Adipocyte (in vitro differentiated cells): ENCODE results near the gene LMO7.
A peak's percentile ranks its signal among the peaks of the same experiment; 100 is the strongest.
"Not testable (repeated sequence)": the region's sequence is repeated elsewhere in the genome, so short reads cannot be mapped to it uniquely, and the experiment has no call there.

Experiments used
- DNase-seq: peaks from one replicate; pipeline ENCODE4 v3.0.0-alpha.2; 2015; ENCODE audit warnings: low read depth
- H3K27me3 ChIP-seq: replicated peaks from 2 replicates; pipeline ENCODE4 v1.7.0; 2013; ENCODE audit warnings: mild to moderate bottlenecking, low read length, moderate library complexity; ENCODE audit not compliant: control insufficient read depth, insufficient read depth
- H3K36me3 ChIP-seq: 2 replicates; pipeline ENCODE4 v1.7.0; 2013; ENCODE audit warnings: low read length, mild to moderate bottlenecking, moderate library complexity; ENCODE audit not compliant: control insufficient read depth, insufficient read depth, severe bottlenecking
- H3K4me1 ChIP-seq: 2 replicates; pipeline ENCODE4 v1.7.0; 2013; ENCODE audit warnings: mild to moderate bottlenecking, low read length, moderate library complexity; ENCODE audit not compliant: control insufficient read depth, insufficient read depth
- H3K4me3 ChIP-seq: 2 replicates; pipeline ENCODE4 v1.7.0; 2013; ENCODE audit warnings: mild to moderate bottlenecking, low read length, moderate library complexity
- H3K9ac ChIP-seq: 2 replicates; pipeline ENCODE4 v1.7.0; 2013; ENCODE audit warnings: mild to moderate bottlenecking, low read length, moderate library complexity
- H3K9me3 ChIP-seq: 2 replicates; pipeline ENCODE4 v1.7.0; 2013; ENCODE audit warnings: mild to moderate bottlenecking, low read length, moderate library complexity; ENCODE audit not compliant: control insufficient read depth

Gene LMO7

DNA sequence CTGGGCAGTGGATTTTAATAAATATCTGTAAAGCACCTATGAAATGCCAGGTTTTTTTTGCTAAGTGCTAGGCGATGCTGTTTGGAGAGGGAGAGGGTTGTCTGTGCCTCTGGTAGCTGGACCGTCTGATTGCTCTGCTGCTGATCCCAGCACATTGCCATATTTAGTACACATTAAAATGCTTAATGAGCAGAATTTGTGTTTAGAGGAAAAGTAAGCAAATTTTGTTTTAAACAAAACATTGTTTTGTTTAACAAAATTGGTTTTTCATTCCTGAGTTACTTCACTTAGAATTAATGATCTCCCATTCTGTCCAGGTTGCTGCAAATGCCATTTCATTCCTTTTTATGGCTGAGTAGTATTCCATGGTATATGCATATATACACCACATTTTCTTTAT lies 85.2 kb downstream of the LMO7 start:
- no peak overlapping the region for H3K9ac ChIP-seq
- peaks cover 37% of the 10 kb centered on the region for H3K36me3 ChIP-seq
- H3K4me3 ChIP-seq: no peak overlapping the region
- DNase-seq: no peak
- no peaks in the 10 kb centered on the region for H3K9me3 ChIP-seq
- no peaks in the 10 kb centered on the region for H3K27me3 ChIP-seq
- peaks cover 26% of the 10 kb centered on the region for H3K4me1 ChIP-seq

- H3K4me3 ChIP-seq: no peak overlapping the region
- H3K36me3 ChIP-seq: peaks cover 32% of the 10 kb centered on the region
- no peaks in the 10 kb centered on the region for H3K9me3 ChIP-seq
- no peak overlapping the region for H3K9ac ChIP-seq
- DNase-seq: no peak
- H3K27me3 ChIP-seq: no peaks in the 10 kb centered on the region
- peaks cover 21% of the 10 kb centered on the region for H3K4me1 ChIP-seq
These were observed 87.8 kb downstream of the LMO7 start for GRCh38 chr13:75723901-75724300.

DNA sequence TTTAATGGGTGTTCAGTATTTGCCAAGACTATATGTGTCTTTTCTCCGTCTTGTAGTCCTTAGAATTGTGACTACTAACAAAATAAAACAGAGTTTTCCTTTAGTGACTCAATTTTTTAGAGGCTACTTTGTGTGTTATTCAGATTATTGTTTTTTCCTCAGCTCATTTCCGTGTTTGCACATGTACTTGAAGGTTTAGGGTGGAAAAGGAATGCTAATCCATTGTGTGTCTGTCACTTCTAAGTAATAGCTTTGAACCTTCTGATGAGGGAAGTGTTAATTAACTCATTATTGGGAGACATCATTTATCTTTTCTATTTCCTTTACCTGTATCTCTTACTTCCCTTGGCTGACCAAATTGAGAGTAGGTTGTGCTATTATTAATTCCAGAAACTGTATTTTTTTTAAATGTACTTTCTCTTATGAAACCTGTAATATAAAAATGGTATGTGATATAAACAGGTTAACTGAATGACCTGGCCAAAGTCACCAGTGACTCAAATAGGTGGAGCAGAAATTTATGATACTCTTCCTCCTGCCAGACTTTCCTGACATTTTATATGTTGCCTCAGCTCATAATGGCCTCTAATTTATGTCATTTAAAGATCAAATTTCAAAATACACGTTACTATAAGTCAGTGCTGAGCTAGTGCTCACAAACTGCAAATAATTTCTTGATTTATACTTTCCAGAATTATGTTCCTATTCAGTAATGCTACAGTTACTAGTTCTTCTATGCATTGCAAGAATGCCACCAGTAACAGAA lies 88.8 kb downstream of the LMO7 start:
- no peak overlapping the region for H3K4me3 ChIP-seq
- H3K9ac ChIP-seq: peak overlapping the region; percentile 5
- no peaks in the 10 kb centered on the region for H3K9me3 ChIP-seq
- H3K4me1 ChIP-seq: peaks cover 21% of the 10 kb centered on the region
- H3K27me3 ChIP-seq: no peaks in the 10 kb centered on the region
- DNase-seq: no peak
- peaks cover 23% of the 10 kb centered on the region for H3K36me3 ChIP-seq

DNA sequence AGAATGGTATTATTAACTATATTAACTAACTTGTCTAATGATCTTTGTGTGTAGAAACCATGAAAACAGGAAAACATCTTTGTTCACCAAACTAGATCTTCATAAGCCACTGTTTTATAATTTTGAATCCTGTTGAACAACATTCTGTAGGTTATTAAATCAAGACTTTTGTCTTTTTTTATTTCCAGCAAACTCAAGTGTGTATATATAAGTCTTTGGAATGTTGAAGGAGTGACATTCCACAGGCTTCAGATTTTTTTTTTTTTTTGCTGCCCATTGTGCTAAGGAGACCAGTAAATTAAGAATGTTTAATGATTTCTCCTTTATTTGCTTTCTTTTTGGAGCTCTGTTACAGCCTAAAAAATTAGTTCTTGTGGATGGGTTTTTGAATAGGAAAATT lies 89.6 kb downstream of the LMO7 start:
- Histone ChIP-seq H3K4me1 (peaks cover 21% of the 10 kb centered on the region), H3K9ac (peak overlapping the region; percentile 5), H3K27me3 (no peaks in the 10 kb centered on the region), H3K4me3 (no peak overlapping the region), H3K9me3 (no peaks in the 10 kb centered on the region), H3K36me3 (peaks cover 17% of the 10 kb centered on the region)
- DNase-seq: no peak

DNA sequence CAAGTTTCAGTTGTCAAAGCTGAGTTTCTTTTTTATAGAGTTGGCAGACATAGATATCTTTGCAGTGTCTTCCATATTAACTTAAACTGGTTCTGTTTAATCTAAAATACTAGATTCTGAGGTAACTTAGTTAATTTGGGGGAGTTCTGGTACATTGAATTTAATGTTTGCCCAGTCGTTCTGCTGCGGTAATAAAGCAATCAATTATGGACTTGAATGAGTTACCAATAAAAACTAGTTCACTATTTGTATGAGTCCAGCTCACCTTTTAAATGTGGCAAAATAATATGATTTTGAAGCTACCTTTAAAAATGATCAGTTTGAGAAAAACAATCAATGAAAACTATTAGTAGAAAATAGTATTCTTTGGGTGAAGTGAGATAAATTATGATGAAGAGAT lies 90.2 kb downstream of the LMO7 start:
- Histone ChIP-seq H3K4me3 (no peak overlapping the region), H3K9me3 (no peaks in the 10 kb centered on the region), H3K4me1 (peaks cover 21% of the 10 kb centered on the region), H3K27me3 (no peaks in the 10 kb centered on the region), H3K9ac (no peak overlapping the region), H3K36me3 (peaks cover 17% of the 10 kb centered on the region)
- no peak for DNase-seq

- H3K27me3 ChIP-seq, H3K9me3 ChIP-seq, H3K4me1 ChIP-seq, H3K4me3 ChIP-seq, H3K9ac ChIP-seq, DNase-seq: not testable (repeated sequence)
- H3K36me3 ChIP-seq: peaks cover 15% of the 10 kb centered on the region
These were observed 97.0 kb downstream of the LMO7 start for GRCh38 chr13:75733113-75733512.

GRCh38 chr13:75736173-75736572 lies 100.0 kb downstream of the LMO7 start:
- Histone ChIP-seq H3K4me1 (peaks cover 26% of the 10 kb centered on the region), H3K27me3 (no peaks in the 10 kb centered on the region), H3K4me3 (no peak overlapping the region), H3K9ac (no peak overlapping the region), H3K9me3 (no peaks in the 10 kb centered on the region), H3K36me3 (peaks cover 15% of the 10 kb centered on the region)
- DNase-seq: no peak

GRCh38 chr13:75738841-75739240 lies 102.7 kb downstream of the LMO7 start:
- peaks cover 27% of the 10 kb centered on the region for H3K36me3 ChIP-seq
- H3K4me1 ChIP-seq: peaks cover 28% of the 10 kb centered on the region
- no peaks in the 10 kb centered on the region for H3K9me3 ChIP-seq
- no peak overlapping the region for H3K9ac ChIP-seq
- H3K4me3 ChIP-seq: no peak overlapping the region
- DNase-seq: no peak
- H3K27me3 ChIP-seq: no peaks in the 10 kb centered on the region

DNA sequence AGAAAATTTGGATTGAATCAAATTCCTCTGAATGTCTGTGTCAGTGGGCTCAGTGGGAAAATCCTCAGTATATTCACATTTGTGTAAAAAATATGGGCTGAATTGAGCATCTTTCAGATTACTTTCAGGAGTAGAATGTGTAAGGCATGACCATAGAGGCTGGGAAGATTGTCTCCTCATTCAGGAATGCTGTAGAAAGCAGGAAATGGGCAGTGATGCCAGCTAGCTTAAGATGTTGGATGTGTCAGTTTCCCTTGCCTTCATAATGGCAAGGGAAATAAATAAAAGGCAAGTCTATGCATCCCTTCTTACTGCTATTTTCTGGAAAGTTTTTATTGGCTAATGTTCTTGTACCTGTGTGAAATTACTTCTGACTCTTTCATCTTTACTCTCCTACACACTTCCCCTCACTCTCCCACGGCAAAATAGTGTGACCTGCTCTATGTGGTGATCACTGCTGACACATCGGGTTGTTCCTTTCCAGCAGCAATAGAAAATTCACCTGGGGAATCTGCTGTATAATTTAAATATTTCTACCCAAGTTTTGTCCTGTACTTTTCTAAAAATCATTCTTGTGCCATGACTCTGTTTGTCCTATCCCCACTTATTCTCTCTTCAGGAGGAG lies 103.2 kb downstream of the LMO7 start:
- DNase-seq: no peak
- no peaks in the 10 kb centered on the region for H3K9me3 ChIP-seq
- peaks cover 22% of the 10 kb centered on the region for H3K36me3 ChIP-seq
- peaks cover 29% of the 10 kb centered on the region for H3K4me1 ChIP-seq
- no peaks in the 10 kb centered on the region for H3K27me3 ChIP-seq
- no peak overlapping the region for H3K9ac ChIP-seq
- H3K4me3 ChIP-seq: no peak overlapping the region

DNA sequence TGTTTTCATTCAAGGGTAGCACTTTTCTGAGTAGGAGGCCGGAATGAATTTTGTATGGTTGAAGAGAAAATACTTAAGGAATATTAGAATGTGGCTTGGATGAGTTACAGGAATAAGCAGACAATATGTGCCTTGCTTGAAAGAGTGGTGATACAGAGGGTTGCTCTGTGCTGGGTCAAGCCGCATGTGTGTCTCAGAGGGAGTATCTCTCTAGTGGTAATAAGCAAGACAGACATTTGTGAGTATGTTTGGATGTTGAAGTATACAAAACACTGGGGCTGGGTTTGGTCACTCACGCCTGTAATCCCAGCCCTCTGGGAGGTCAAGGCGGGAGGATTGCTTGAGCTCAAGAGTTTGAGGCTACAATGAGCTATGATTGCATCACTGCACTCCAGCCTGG lies 103.9 kb downstream of the LMO7 start:
- no peak for DNase-seq
- Histone ChIP-seq H3K4me3 (no peak overlapping the region), H3K9me3 (no peaks in the 10 kb centered on the region), H3K27me3 (no peaks in the 10 kb centered on the region), H3K36me3 (peaks cover 22% of the 10 kb centered on the region), H3K9ac (no peak overlapping the region), H3K4me1 (peaks cover 34% of the 10 kb centered on the region)

DNA sequence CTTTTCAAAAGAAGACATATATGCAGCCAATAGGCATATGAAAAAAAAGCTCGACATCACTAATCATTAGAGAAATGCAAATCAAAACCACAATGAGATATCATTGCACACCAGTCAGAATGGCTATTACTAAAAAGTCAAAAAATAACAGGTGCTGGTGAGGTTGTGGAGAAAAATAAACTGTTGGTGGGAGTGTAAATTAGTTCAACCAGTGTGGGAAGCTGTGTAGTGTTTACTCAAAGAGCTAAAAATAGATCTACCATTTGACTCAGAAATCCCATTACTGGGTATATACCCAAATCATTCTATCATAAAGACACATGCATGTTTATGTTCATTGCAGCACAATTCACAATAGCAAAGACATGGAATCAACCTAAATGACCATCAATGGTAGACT lies 106.9 kb downstream of the LMO7 start:
- Histone ChIP-seq H3K36me3 (peaks cover 22% of the 10 kb centered on the region), H3K4me1 (peaks cover 30% of the 10 kb centered on the region)
- H3K4me3 ChIP-seq, H3K27me3 ChIP-seq, H3K9ac ChIP-seq, H3K9me3 ChIP-seq, DNase-seq: not testable (repeated sequence)
